ENCODE results near the gene XBP1. TPM values are rescaled to one million over a fixed set of nuclear protein-coding genes. Genes with fewer than 3 reads are reported as not detected.
"Not testable (repeated sequence)": the region's sequence is repeated elsewhere in the genome, so short reads cannot be mapped to it uniquely, and the experiment has no call there.

The XBP1 gene
- total RNA-seq, 2 donors from 2014 or later, result 55.4 to 62.3 TPM

DNA sequence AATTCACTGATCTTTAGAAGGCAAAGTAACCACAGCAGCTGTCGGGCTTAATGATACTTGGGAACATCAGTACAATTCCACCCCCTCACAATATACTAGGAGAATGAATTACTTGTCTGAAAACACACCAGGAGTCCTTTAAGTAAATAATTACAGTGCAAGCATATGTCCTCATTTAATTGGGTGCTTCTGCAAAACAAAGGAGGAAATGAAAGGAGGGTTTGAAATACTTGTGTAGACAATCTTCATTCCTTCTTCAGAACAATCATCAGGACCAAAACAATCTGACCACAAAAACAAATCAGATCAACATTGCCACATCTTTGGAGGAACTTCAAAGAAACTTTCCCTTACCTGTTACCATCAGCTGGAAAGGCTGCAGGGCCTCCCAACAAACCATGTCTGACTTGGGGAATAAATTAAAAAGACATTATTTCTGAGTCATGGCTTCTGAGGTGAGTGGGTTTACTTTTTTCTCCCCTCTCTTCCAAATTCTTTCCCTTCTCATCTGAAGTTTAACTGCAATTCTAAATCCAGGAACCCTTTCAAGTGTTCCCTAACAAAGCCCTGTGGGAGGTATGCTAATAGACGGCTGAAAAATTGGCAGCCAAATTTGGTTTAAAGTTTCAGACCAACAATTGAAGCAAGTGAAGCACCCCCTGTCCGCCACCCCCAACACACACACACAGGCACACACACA lies 40.4 kb downstream of the XBP1 start:
- no peaks in the 10 kb centered on the region for H3K4me1 Mint-ChIP-seq
- H3K4me3 Mint-ChIP-seq, result no peak overlapping the region
- H3K27ac Mint-ChIP-seq, result no peak overlapping the region
- H3K27me3 Mint-ChIP-seq, result no peaks in the 10 kb centered on the region
- no peaks in the 10 kb centered on the region for H3K36me3 Mint-ChIP-seq (ENCODE audit: low read depth)
- no peak for ATAC-seq (replicated peaks)
- H3K9me3 Mint-ChIP-seq, result no peaks in the 10 kb centered on the region

DNA sequence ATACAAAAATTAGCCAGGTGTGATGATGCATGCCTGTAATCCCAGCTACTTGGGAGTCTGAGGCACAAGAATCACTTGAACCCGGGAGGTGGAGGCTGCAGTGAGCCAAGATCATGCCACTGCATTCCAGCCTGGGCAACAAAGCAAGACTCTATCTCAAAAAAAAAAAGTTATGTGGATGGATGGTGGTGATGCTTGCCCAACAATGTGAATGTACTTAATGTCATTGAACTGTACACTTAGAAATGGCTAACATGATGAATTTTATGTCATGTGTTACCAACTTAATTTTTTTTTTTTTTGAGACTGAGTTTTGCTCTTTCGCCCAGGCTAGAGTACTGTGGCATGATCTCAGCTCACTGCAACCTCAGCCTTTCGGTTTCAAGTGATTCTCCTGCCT lies 45.9 kb downstream of the XBP1 start:
- ATAC-seq (replicated peaks); H3K9me3 Mint-ChIP-seq; H3K27me3 Mint-ChIP-seq; H3K4me3 Mint-ChIP-seq; H3K27ac Mint-ChIP-seq; H3K4me1 Mint-ChIP-seq: not testable (repeated sequence)
- H3K36me3 Mint-ChIP-seq (ENCODE audit: low read depth), result peaks cover 25% of the 10 kb centered on the region

- Mint-ChIP-seq H3K4me3 (no peak overlapping the region), H3K27ac (no peak overlapping the region), H3K9me3 (no peaks in the 10 kb centered on the region)
Observed at GRCh38 chr22:28750471-28750881, 49.9 kb downstream of the XBP1 start.

More at GRCh38 chr22:28750471-28750881, 49.9 kb downstream of the XBP1 start:
- ATAC-seq (replicated peaks), result no peak
- H3K4me1 Mint-ChIP-seq, result peaks cover 8% of the 10 kb centered on the region
- peaks cover 65% of the 10 kb centered on the region for H3K36me3 Mint-ChIP-seq (ENCODE audit: low read depth)
- H3K27me3 Mint-ChIP-seq, result no peaks in the 10 kb centered on the region

Other genes starting within 250 kb of the XBP1 start
- under 1 TPM; 0.03 to 0.28 TPM for gene TTC28, start 120.7 kb downstream of the XBP1 start, total RNA-seq
- gene CHEK2, start 58.7 kb downstream of the XBP1 start, total RNA-seq, result 10 to 100 TPM; 27.0 to 40.1 TPM
- gene HSCB, start 58.5 kb downstream of the XBP1 start, total RNA-seq, result 10 to 100 TPM; 18.9 to 20.3 TPM
- 10 to 100 TPM; 16.0 to 20.0 TPM for gene CCDC117, start 27.9 kb downstream of the XBP1 start, total RNA-seq
- gene ZNRF3, start 83.0 kb upstream of the XBP1 start, total RNA-seq, result under 1 TPM; 0.26 to 0.43 TPM